GM18505 (cell line): ENCODE data around the gene DCDC2.
"Not testable (repeated sequence)": the region's sequence is repeated elsewhere in the genome, so short reads cannot be mapped to it uniquely, and the experiment has no call there.

Source experiments
- ATAC-seq: cut with Tn5 transposase; IDR thresholded peaks from one replicate; pipeline ENCODE4 v1.9.1; 2021; ENCODE audit not compliant: unreplicated experiment
- POLR2A ChIP-seq: IDR thresholded peaks from 4 replicates; pipeline ENCODE4 v1.6.1; 2011; ENCODE audit warnings: borderline replicate concordance; ENCODE audit not compliant: insufficient read depth, insufficient read length; ENCODE audit errors: extremely low read depth

DCDC2 gene

DNA sequence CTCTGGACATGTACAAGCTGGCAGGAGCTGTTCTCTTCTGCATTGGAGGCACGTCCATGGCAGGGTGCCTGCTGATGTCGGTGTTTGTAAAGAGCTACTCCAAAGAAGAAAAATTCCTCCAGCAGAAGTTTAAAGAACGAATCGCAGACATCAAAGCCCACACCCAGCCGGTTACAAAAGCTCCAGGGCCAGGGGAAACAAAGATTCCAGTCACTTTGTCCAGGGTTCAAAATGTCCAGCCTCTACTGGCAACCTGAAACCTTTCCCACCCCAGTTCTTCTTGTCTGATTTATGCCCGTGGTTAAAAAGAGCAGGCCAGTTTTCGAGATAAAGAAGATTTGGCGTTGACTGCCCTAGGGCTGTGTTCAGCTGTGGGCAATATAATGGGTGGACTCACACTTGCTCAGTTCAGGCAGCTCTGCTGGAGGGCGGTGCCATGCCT, 212.1 kb downstream of the DCDC2 start:
- no peak for ATAC-seq
- no peak for TF ChIP-seq POLR2A

DNA sequence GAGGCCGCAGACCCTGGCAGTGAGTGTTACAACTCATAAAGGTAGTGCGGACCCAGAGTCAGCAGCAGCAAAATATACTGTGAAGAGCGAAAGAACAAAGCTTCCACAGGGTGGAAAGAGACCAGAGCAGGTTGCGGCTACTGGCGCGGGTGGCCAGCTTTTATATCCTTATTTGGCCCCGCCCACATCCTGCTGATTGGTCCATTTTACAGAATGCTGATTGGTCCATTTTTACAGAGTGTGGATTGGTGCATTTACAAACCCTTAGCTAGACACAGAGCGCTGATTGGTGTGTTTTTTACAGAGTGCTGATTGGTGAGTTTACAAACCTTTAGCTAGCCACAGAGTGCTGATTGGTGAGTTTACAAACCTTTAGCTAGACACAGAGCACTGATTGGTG, 215.1 kb downstream of the DCDC2 start:
- not testable (repeated sequence) for ATAC-seq

DNA sequence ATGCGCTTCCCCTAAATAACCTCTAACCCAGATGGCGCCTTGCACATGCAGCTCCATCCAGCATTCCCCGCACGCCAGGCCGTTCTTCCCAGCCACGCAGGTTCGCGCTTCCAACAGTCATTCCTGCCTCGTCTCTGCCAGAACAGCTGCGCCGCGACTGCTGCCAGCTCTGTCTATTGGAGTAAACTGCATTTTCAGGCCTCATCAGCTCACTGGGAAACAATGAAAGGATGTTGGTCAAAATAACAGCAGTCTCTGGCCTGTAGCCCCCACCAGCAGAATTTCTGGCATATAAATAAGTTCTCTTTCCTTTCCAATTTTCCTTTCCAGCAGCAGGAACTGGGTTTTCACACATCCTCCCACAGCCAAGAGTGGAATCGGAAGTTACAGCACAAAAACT, 217.3 kb downstream of the DCDC2 start:
- ATAC-seq = no peak
- TF ChIP-seq POLR2A = no peak

DNA sequence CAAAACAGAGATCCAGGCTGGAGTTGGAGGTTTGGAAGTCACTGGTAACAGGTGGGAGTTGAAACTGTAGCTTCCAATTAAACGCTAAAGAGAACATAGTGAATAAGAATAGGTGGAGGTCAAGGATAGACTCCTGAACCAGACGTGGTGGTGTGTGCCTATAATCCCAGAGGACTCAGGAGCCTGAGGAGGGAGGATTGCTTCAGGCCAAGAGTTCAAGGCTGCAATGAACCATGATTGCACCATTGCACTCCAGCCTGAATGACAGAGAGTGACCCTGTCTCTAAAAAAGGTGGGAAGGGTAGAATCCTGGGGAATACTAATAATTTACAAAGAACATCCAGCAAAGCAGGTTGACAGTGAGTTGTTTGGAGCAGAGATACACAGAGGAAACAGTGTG, 218.2 kb downstream of the DCDC2 start:
- TF ChIP-seq POLR2A = no peak
- ATAC-seq = no peak

DNA sequence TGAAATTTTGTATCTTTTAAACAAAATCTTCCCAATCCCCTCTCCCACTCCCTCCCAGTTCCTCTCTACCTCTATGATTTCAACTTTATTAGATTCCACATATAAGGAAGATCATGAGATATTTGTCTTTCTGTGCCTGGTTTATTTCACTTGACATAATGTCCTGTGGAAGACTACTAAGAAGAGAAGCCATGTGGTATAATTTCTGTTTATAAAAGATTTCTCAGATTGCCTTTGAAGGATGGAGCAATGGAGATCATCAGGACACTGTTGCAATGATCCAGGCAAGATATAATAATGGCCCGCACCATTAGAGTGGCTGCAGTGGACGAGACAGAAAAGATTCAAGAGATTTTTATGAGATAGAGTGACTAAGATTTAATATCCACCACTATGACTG, 218.8 kb downstream of the DCDC2 start:
- no peak for TF ChIP-seq POLR2A
- no peak for ATAC-seq

DNA sequence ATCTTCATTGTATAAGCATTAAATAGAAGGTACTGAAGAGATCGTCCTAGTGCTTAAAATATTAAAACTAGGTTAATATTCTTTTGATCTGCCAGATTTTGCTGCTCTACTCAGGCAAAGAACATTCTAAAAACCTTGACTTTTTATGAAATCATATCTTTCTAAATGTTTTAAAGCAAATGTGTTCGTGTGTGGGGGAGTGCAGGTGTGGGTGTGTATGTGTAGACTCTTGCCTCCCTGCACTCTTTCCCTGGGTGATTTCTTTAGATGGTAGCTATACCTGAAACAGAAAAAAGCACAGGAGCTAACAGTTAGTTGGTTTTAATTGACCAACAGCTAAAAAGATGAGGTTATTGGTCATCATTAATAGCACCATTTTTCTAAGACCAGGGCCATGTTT, 226.1 kb downstream of the DCDC2 start:
- ATAC-seq = no peak
- no peak for TF ChIP-seq POLR2A

DNA sequence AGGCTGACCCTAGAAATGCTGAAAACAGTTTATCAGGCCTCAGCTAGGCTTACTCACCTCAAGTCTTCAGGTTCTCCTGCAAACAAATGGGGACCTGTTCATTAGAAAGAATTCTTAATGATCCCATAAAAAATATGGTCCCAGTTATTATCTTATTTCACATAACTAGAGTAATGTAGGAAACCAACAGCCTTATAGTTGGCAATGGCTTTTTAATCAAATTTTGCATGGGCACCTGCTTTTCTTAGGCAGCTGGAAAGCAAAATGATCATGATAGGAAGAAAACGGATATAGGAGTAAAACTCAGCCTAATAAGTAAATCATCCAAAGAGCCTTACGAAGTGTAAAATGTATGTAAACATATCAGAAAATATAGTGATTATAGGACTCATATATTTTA, 230.5 kb downstream of the DCDC2 start:
- ATAC-seq = no peak
- no peak for TF ChIP-seq POLR2A

DNA sequence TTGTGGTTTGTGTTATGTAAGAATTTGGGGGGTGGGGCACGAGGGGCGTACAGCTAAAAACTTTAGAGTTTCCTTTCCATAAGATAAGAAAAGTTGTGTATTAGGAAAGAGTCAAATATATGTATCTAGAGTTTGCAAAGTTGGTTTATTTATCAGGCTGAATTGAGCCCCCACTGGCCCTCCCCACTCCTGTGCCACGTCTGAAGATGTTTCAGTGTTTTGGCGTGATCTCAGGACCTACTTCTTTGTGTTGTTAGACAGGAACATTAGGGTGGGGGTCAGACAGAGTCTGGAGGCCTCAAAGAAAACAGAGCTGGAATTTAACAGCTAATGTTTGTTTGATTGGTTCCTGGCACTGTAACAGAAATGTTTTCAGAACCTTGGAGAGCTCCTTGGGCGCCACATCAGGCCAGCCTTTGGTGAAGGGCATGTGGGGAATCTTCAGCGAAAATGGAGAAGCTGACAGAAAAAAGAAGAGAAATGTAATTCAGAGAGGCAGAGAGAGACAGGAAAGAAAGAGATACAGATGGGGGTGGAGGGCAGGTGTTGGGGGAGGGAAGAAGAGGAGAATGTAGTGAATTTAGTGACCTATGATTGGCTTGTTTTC, 231.2 kb downstream of the DCDC2 start:
- ATAC-seq = no peak
- TF ChIP-seq POLR2A = no peak

DNA sequence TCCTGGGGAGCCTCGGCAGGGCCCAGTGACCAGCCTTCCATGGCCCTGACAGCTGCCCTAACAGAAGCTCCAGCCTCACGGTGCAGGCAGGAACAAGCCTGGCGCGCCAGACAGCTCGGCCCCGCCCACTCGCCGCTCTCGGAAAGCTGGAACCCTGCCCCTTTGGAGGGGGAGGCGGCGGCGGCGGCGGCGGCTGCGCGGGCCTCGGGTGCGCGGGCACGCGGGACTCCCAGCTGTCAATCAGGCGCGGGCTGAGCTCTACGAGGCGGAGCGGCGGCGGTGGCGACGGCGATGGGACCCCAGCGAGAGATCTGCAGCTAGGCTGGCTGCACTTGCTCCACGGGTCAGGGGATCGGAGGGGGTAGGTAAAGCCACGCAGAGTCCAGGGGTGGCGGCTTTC, 231.9 kb downstream of the DCDC2 start, which contains the start of gene NRSN1:
NRSN1 (plus strand) TSS at position 236 of the 400 bp plus-strand sequence. CDS start 8,113 bp downstream, outside the sequence.
- TF ChIP-seq POLR2A = no peak
- ATAC-seq = no peak

DNA sequence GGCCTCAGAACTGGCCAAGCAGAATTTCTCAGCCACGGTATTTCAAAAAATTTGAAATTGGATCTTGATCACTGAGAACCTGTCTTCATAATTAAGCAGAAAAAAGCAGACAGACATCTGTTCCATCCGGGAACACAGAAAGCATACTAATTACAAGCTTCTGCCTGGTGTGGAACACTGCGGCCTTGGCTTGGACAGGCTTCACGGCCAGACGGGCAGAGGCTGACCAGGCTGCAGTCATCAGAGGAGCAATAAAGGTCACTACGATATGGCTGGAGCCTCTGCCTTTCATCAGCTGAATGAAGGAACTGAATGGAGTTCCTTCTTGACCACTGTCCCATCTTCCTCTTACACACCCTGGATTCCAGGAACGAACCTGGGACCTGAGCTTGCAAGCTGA, 235.7 kb downstream of the DCDC2 start:
- ATAC-seq = no peak
- TF ChIP-seq POLR2A = no peak
